Neural cell (in vitro differentiated cells): ENCODE data around the gene TEKT5.

Experiments
- EP300 ChIP-seq: fragments of 450-650 bp; conservative IDR thresholded peaks from 2 replicates; pipeline ENCODE4 v1.6.1; 2014; ENCODE audit warnings: antibody characterized with exemption, mild to moderate bottlenecking, moderate library complexity; ENCODE audit not compliant: poor library complexity, severe bottlenecking
- EZH2 ChIP-seq: fragments of 200-600, 300-800 bp; shearing (Covaris generic), sonication (generic); IDR thresholded peaks from 2 replicates; pipeline ENCODE4 v1.6.1; 2014; ENCODE audit warnings: antibody characterized with exemption, low read length, borderline replicate concordance, mild to moderate bottlenecking; ENCODE audit not compliant: insufficient read depth, poor library complexity, severe bottlenecking
- MXI1 ChIP-seq: fragments of 450-650 bp; conservative IDR thresholded peaks from 2 replicates; pipeline ENCODE4 v1.6.1; 2014; ENCODE audit warnings: antibody characterized with exemption, mild to moderate bottlenecking; ENCODE audit not compliant: poor library complexity, severe bottlenecking
- POLR2AphosphoS5 ChIP-seq: IDR thresholded peaks from 2 replicates; pipeline ENCODE4 v1.6.1; 2012
- TAF1 ChIP-seq: IDR thresholded peaks from 2 replicates; pipeline ENCODE4 v1.6.1; 2012; ENCODE audit warnings: low read depth
- TF ChIP-seq, protein P1 (sequence below): fragments of 450-650 bp; IDR thresholded peaks from 2 replicates; pipeline ENCODE4 v1.5.1; 2014; ENCODE audit warnings: antibody characterized with exemption, mild to moderate bottlenecking, moderate library complexity; ENCODE audit not compliant: poor library complexity, severe bottlenecking
- TF ChIP-seq, protein P2 (sequence below): IDR thresholded peaks from 2 replicates; pipeline ENCODE4 v1.6.1; 2012; ENCODE audit warnings: borderline replicate concordance

- TF ChIP-seq, protein P1, sequence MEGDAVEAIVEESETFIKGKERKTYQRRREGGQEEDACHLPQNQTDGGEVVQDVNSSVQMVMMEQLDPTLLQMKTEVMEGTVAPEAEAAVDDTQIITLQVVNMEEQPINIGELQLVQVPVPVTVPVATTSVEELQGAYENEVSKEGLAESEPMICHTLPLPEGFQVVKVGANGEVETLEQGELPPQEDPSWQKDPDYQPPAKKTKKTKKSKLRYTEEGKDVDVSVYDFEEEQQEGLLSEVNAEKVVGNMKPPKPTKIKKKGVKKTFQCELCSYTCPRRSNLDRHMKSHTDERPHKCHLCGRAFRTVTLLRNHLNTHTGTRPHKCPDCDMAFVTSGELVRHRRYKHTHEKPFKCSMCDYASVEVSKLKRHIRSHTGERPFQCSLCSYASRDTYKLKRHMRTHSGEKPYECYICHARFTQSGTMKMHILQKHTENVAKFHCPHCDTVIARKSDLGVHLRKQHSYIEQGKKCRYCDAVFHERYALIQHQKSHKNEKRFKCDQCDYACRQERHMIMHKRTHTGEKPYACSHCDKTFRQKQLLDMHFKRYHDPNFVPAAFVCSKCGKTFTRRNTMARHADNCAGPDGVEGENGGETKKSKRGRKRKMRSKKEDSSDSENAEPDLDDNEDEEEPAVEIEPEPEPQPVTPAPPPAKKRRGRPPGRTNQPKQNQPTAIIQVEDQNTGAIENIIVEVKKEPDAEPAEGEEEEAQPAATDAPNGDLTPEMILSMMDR, result no peak
- TF ChIP-seq, protein P2, sequence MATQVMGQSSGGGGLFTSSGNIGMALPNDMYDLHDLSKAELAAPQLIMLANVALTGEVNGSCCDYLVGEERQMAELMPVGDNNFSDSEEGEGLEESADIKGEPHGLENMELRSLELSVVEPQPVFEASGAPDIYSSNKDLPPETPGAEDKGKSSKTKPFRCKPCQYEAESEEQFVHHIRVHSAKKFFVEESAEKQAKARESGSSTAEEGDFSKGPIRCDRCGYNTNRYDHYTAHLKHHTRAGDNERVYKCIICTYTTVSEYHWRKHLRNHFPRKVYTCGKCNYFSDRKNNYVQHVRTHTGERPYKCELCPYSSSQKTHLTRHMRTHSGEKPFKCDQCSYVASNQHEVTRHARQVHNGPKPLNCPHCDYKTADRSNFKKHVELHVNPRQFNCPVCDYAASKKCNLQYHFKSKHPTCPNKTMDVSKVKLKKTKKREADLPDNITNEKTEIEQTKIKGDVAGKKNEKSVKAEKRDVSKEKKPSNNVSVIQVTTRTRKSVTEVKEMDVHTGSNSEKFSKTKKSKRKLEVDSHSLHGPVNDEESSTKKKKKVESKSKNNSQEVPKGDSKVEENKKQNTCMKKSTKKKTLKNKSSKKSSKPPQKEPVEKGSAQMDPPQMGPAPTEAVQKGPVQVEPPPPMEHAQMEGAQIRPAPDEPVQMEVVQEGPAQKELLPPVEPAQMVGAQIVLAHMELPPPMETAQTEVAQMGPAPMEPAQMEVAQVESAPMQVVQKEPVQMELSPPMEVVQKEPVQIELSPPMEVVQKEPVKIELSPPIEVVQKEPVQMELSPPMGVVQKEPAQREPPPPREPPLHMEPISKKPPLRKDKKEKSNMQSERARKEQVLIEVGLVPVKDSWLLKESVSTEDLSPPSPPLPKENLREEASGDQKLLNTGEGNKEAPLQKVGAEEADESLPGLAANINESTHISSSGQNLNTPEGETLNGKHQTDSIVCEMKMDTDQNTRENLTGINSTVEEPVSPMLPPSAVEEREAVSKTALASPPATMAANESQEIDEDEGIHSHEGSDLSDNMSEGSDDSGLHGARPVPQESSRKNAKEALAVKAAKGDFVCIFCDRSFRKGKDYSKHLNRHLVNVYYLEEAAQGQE, result no peak
- TF ChIP-seq POLR2AphosphoS5, result no peak
- no peak for TF ChIP-seq TAF1
- no peak for TF ChIP-seq EZH2
- TF ChIP-seq EP300, result no peak
- no peak for TF ChIP-seq MXI1
These were observed 65.2 kb downstream of the TEKT5 start for GRCh38 chr16:10629592-10629963.
